DND-41 (cell line): ENCODE data around the gene RNF181.

Experiments
- CTCF ChIP-seq: IDR thresholded peaks from 2 replicates; pipeline ENCODE4 v1.5.1; 2012; ENCODE audit warnings: borderline replicate concordance, low read length, moderate library complexity, mild to moderate bottlenecking; ENCODE audit not compliant: poor library complexity, severe bottlenecking; ENCODE audit errors: extremely low read depth
- EZH2 ChIP-seq: IDR thresholded peaks from 3 replicates; pipeline ENCODE4 v1.6.1; 2012; ENCODE audit warnings: borderline replicate concordance, low read depth, mild to moderate bottlenecking, moderate library complexity, low read length, inconsistent platforms; ENCODE audit not compliant: severe bottlenecking

GRCh38 chr2:85549095-85549494, 46.5 kb upstream of the RNF181 start:
- TF ChIP-seq CTCF, result no peak
- TF ChIP-seq EZH2, result no peak
